GM19468 (cell line): ENCODE measurements around the gene TRAF2.

Experiments used
- ATAC-seq: cut with Tn5 transposase; IDR thresholded peaks from one replicate; pipeline ENCODE4 v1.9.1; 2021; ENCODE audit warnings: mild to moderate bottlenecking, moderate library complexity, moderate number of reproducible peaks; ENCODE audit not compliant: unreplicated experiment; ENCODE audit errors: extremely low read depth

The TRAF2 gene

DNA sequence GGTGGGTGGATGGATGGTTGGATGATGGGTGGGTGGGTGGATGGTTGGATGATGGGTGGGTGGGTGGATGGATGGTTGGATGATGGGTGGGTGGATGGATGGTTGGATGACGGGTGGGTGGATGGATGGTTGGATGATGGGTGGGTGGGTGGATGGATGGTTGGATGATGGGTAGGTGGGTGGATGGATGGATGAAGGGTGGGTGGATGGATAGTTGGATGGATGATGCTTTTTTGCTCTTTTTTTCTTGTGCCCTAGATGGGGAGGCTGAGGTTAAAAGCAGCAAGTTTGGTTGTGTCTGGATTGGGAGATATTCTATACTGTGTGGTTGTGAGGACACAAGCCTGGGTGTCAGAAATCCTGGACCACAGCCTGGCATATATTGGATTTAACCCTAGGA, 71.1 kb downstream of the TRAF2 start:
- no peak for ATAC-seq

DNA sequence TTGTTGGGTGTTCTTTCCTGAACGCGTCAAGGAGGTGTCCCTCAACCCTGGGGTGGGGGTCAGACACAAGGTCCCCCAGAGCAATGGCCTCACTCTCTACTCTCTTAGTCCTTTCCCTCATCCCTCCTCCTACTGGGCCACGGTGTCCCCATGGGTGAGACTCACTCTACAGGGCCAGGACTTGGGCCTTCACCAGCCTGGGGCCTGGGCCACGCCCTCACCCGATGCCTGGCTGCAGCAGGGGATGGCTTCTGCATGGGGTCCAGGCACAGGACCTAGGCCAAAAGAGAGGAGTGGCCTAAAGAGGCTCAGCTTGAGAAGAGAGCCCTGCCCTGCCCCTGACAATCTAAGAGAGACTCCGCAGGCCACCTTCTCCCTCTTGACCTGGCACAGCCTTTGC, 71.6 kb downstream of the TRAF2 start:
- ATAC-seq, result no peak

GRCh38 chr9:136958473-136958872, 72.2 kb downstream of the TRAF2 start:
- ATAC-seq, result no peak

GRCh38 chr9:136958898-136959850, 72.9 kb downstream of the TRAF2 start:
- no peak for ATAC-seq

DNA sequence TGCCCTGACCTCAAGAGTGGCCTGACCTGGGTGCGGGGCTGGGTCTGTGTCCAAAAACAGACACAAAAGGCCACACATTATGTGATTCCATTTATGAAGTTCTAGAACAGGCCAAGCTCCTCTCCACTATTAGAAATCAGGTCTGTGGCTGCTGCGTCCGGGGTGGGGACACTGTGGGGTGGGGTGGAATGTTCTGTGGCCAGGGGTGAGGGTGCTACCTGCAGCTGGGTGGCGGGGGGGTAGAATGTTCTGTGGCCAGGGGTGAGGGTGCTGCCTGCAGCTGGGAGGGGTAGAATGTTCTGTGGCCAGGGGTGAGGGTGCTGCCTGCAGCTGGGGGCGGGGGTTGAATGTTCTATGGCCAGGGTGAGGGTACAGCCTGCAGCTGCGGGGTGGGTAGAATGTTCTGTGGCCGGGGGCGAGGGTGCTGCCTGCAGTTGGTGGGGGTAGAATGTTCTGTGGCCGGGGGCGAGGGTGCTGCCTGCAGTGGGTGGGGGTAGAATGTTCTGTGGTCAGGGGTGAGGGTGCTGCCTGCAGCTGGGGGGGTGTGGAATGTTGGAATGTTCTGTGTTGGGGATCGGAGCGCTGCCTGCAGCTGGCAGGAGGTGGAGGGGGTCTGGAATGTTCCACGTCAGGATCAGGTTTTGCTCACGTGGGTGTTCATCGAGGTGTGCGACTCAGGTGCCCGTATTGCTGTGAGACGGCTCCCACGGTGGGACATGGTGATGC, 74.1 kb downstream of the TRAF2 start:
- ATAC-seq, result no peak

DNA sequence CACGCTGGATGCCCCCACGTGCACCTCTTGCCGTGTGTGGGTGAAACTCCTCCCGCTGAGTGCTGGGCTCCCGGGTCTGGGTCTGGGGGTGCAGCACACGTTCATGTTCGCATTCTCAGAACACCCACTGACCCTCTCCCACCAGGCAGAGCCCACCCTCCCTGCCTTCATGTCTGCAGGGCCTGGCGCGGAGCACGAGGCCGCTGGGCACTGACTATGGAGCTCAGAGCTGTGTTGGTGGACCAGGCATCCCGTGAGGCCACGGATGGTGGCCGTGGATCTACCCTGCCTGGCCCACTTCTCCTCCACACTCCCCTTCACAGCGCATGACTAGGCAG, 74.6 kb downstream of the TRAF2 start:
- no peak for ATAC-seq

GRCh38 chr9:136961279-136962065, 75.2 kb downstream of the TRAF2 start:
- ATAC-seq, result no peak

GRCh38 chr9:136962163-136962562, 75.8 kb downstream of the TRAF2 start:
- no peak for ATAC-seq

DNA sequence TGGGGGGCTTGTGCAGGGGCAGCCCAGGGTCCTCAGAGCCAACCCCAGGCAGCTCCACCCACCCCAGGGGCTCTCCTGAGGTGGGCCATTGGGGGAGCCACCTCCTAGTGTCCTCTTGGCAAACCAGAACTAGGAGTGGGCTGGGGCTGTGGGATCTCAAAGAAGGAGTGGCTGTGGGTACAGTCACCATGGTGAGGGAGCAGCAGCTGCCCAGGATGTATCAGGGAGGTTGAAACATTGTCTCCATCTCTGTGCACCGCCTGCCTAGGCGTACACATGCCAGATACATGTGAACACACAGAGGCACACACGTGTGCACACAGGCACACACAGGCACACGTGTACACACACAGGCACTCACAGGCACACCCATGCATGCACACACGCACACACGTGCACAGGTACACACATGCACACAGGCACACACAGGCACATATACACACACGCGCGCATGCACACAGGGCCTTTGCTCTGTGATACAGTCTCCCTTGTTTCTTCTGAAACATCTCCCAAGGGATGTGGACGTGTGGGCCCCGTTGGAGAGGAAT, 76.5 kb downstream of the TRAF2 start:
- no peak for ATAC-seq

GRCh38 chr9:136963341-136963740, 77.0 kb downstream of the TRAF2 start:
- ATAC-seq, result no peak

GRCh38 chr9:136963751-136964150, 77.4 kb downstream of the TRAF2 start:
- ATAC-seq, result no peak

GRCh38 chr9:136964171-136964689, 77.9 kb downstream of the TRAF2 start:
- no peak for ATAC-seq

DNA sequence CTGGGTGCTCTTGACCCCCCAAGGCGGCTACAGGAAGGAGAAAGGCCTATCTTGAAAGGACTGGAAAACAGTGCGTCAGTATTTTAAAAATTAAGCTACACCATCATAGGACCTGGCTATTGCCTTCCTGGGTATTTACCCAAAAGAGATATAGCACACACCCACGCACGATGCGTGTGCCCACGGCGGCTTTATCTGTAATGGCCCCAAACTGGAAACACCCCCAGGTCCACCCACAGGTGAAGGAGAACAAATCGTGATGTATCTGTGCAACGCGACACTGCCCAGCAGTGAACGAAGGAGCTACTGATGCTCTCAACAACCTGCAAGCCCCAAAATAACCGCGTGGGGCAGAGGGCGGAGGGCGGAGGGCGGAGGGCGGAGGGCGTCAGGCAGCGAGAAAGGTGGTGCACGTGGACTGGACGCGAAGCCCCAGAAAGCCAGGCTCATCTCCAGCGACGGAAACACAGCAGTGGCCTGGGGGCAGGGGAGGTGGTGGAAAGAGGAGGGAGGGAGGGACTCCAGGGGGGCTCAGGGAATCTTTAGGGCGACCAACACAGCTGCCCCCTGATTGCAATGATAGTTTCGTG, 78.6 kb downstream of the TRAF2 start:
- no peak for ATAC-seq

DNA sequence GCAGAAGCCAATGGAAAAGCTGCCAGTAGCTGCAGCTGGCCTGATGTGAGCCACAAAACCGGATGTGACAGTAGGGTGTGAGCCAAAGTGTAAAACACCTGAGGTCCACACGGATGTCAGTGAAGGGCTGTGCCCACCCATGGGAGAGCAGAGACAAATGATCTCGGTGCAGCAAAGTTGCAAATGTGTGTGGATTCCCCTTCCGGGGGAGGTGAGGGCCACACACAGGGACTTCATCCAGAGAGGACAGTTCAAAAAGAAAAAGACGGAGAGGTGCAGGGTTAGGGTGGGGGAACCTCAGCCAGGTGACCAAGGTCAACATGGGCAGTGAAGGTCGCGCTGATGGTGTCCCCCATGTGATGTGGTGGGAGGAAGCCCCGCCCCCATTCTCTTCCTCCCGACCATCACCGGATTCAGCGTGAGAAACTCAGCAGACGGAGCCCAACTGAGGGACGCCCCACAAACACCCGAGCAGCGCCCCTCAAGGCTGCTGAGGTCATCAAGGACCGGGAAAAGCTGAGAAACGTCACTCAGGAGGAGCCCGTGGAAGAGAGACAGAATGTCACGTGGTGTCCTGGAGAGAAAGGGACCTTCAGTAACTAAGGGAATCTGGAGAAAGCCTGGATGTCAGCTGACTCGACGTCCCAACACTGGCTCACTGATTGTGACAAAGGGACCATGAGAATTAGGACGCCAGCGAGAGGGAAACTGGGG, 79.6 kb downstream of the TRAF2 start:
- no peak for ATAC-seq

GRCh38 chr9:136968333-136969127, 82.2 kb downstream of the TRAF2 start:
- ATAC-seq, result no peak

- no peak for ATAC-seq
Measured at GRCh38 chr9:136969150-136969549, 82.8 kb downstream of the TRAF2 start.

GRCh38 chr9:136969774-136970173, 83.5 kb downstream of the TRAF2 start:
- ATAC-seq, result no peak

GRCh38 chr9:136970361-136970760, 84.0 kb downstream of the TRAF2 start:
- ATAC-seq, result no peak
